GM19324 (cell line): Measurements from ENCODE around the gene PARP12.

Experiments
- ATAC-seq: cut with Tn5 transposase; IDR thresholded peaks from one replicate; pipeline ENCODE4 v1.9.1; 2021; ENCODE audit warnings: mild to moderate bottlenecking, moderate library complexity; ENCODE audit not compliant: unreplicated experiment, low FRiP score

Gene PARP12

GRCh38 chr7:140059273-140060242, 3.2 kb downstream of the PARP12 start:
- ATAC-seq = no peak

- ATAC-seq = no peak
Measured at GRCh38 chr7:140058517-140058916, 4.2 kb downstream of the PARP12 start.

GRCh38 chr7:140057143-140057535, 5.6 kb downstream of the PARP12 start:
- ATAC-seq = no peak

GRCh38 chr7:140056431-140057142, 6.2 kb downstream of the PARP12 start:
- no peak for ATAC-seq

- ATAC-seq = no peak
Measured at GRCh38 chr7:140055833-140056232, 6.9 kb downstream of the PARP12 start.

GRCh38 chr7:140054751-140055150, 8.0 kb downstream of the PARP12 start:
- no peak for ATAC-seq

- peak; percentile 85 for ATAC-seq
Measured at GRCh38 chr7:140053812-140054539, 8.8 kb downstream of the PARP12 start.

- no peak for ATAC-seq
Measured at GRCh38 chr7:140051820-140052219, 10.9 kb downstream of the PARP12 start.

- ATAC-seq = no peak
Measured at GRCh38 chr7:140050100-140050499, 12.7 kb downstream of the PARP12 start.

- ATAC-seq = no peak
Measured at GRCh38 chr7:140049339-140050024, 13.3 kb downstream of the PARP12 start.

- ATAC-seq = no peak
Measured at GRCh38 chr7:140048989-140049338, 13.8 kb downstream of the PARP12 start.

GRCh38 chr7:140048138-140048537, 14.6 kb downstream of the PARP12 start:
- ATAC-seq = no peak

- no peak for ATAC-seq
Measured at GRCh38 chr7:140047197-140047596, 15.6 kb downstream of the PARP12 start.

- no peak for ATAC-seq
Measured at GRCh38 chr7:140045697-140046096, 17.1 kb downstream of the PARP12 start.

- no peak for ATAC-seq
Measured at GRCh38 chr7:140044251-140044650, 18.5 kb downstream of the PARP12 start.

- ATAC-seq = no peak
Measured at GRCh38 chr7:140042386-140042670, 20.4 kb downstream of the PARP12 start.

GRCh38 chr7:140041659-140042385, 20.9 kb downstream of the PARP12 start:
- no peak for ATAC-seq

GRCh38 chr7:140039896-140040295, 22.9 kb downstream of the PARP12 start:
- ATAC-seq = no peak

- no peak for ATAC-seq
Measured at GRCh38 chr7:140039066-140039465, 23.7 kb downstream of the PARP12 start.
